Measurements from ENCODE around the gene TMBIM4.
"Not testable (repeated sequence)": the region's sequence is repeated elsewhere in the genome, so short reads cannot be mapped to it uniquely, and the experiment has no call there.

TMBIM4 gene

GRCh38 chr12:66191547-66192126 is 21.8 kb upstream of the TMBIM4 start:
- peaks cover 72 to 73% of the 10 kb centered on the region in 2 donors for H3K27me3 Mint-ChIP-seq
- DNase-seq (no peak), ATAC-seq (replicated peaks) (no peak)
- H3K27ac Mint-ChIP-seq = no peak overlapping the region
- H3K4me3 Mint-ChIP-seq = no peak overlapping the region
- peaks cover 3% of the 10 kb centered on the region in 2 donors for H3K4me1 Mint-ChIP-seq (ENCODE audit: low read depth in 2 of 2)
- H3K9me3 Mint-ChIP-seq = no peaks in the 10 kb centered on the region
- no peaks in the 10 kb centered on the region for H3K36me3 Mint-ChIP-seq (ENCODE audit: insufficient read depth)

- Mint-ChIP-seq H3K27me3 (peaks cover 70 to 74% of the 10 kb centered on the region in 2 donors), H3K36me3 (ENCODE audit: insufficient read depth) (no peaks in the 10 kb centered on the region), H3K4me3 (no peak overlapping the region), H3K4me1 (ENCODE audit: low read depth in 2 of 2) (peaks cover 3% of the 10 kb centered on the region in 2 donors), H3K27ac (no peak overlapping the region), H3K9me3 (no peaks in the 10 kb centered on the region)
- DNase-seq (no peak), ATAC-seq (replicated peaks) (no peak)
These were observed 20.9 kb upstream of the TMBIM4 start for GRCh38 chr12:66190519-66191370.

- DNase-seq (no peak), ATAC-seq (replicated peaks) (no peak)
- peaks cover 69 to 74% of the 10 kb centered on the region in 2 donors for H3K27me3 Mint-ChIP-seq
- no peak overlapping the region for H3K4me3 Mint-ChIP-seq
- no peak overlapping the region for H3K27ac Mint-ChIP-seq
- H3K9me3 Mint-ChIP-seq = peaks cover 0 to 1% of the 10 kb centered on the region in 2 donors
- peaks cover 3% of the 10 kb centered on the region in 2 donors for H3K4me1 Mint-ChIP-seq (ENCODE audit: low read depth in 2 of 2)
- H3K36me3 Mint-ChIP-seq (ENCODE audit: insufficient read depth) = no peaks in the 10 kb centered on the region
These were observed 20.1 kb upstream of the TMBIM4 start for GRCh38 chr12:66189889-66190288.

- Mint-ChIP-seq H3K9me3 (peaks cover 3 to 6% of the 10 kb centered on the region in 2 donors), H3K4me3 (no peak overlapping the region), H3K36me3 (ENCODE audit: insufficient read depth) (no peaks in the 10 kb centered on the region), H3K4me1 (ENCODE audit: low read depth in 2 of 2) (peaks cover 3% of the 10 kb centered on the region in 2 donors), H3K27me3 (peaks cover 69 to 74% of the 10 kb centered on the region in 2 donors), H3K27ac (no peak overlapping the region)
- DNase-seq = no peak
- ATAC-seq (replicated peaks) = no peak
These were observed 19.7 kb upstream of the TMBIM4 start for GRCh38 chr12:66189486-66189843.

GRCh38 chr12:66188584-66189485 is 19.0 kb upstream of the TMBIM4 start, which contains the start of gene IRAK3:
TSS of gene IRAK3 (plus strand) at chr12:66189214. CDS start at chr12:66189300, 86 bp downstream.
- Mint-ChIP-seq H3K36me3 (ENCODE audit: insufficient read depth) (no peaks in the 10 kb centered on the region), H3K27ac (no peak within 1 kb of the TSS), H3K27me3 (peaks cover 67 to 74% of the 10 kb centered on the region in 2 donors), H3K4me3 (peak within 1 kb of the TSS; percentile 60 to 65), H3K9me3 (peaks cover 3 to 10% of the 10 kb centered on the region in 2 donors), H3K4me1 (ENCODE audit: low read depth in 2 of 2) (peaks cover 3% of the 10 kb centered on the region in 2 donors)
- DNase-seq (peak; percentile 8 to 30 (median 15)), ATAC-seq (replicated peaks) (peak; percentile 75)

- peak overlapping the region; percentile 60 to 65 for H3K4me3 Mint-ChIP-seq
- H3K9me3 Mint-ChIP-seq = peaks cover 3 to 10% of the 10 kb centered on the region in 2 donors
- no peak for ATAC-seq (replicated peaks)
- peaks cover 3% of the 10 kb centered on the region in 2 donors for H3K4me1 Mint-ChIP-seq (ENCODE audit: low read depth in 2 of 2)
- DNase-seq = no peak
- H3K36me3 Mint-ChIP-seq (ENCODE audit: insufficient read depth) = no peaks in the 10 kb centered on the region
- H3K27ac Mint-ChIP-seq = no peak overlapping the region
- H3K27me3 Mint-ChIP-seq = peaks cover 72 to 75% of the 10 kb centered on the region in 2 donors
These were observed 18.0 kb upstream of the TMBIM4 start for GRCh38 chr12:66187821-66188220.

DNA sequence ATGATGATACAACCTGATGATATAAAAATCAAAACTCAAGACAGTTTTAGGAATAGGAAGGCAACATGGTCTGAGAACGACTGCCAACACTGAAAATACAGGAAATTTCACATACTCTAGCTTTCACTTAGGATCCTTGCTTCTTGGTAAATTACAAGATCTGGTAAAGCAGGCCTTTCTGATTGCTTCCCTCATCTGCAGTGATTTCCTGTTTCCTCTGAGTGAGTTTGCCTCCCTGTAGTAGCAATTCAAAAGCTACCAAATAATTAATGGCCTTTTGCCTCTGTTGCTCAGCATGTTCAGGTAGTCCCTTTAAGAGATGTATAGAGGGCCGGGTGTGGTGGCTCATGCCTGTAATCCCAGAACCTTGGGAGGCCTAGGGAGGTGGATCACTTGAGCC is 17.2 kb upstream of the TMBIM4 start:
- Mint-ChIP-seq H3K4me3 (peak overlapping the region in 1 of 2 donors; percentile 56), H3K27me3 (peaks cover 79 to 83% of the 10 kb centered on the region in 2 donors), H3K4me1 (ENCODE audit: low read depth in 2 of 2) (peaks cover 3% of the 10 kb centered on the region in 2 donors), H3K36me3 (ENCODE audit: insufficient read depth) (no peaks in the 10 kb centered on the region), H3K9me3 (peaks cover 3 to 10% of the 10 kb centered on the region in 2 donors), H3K27ac (no peak overlapping the region)
- no peak for ATAC-seq (replicated peaks)
- DNase-seq = no peak

GRCh38 chr12:66184822-66185221 is 15.0 kb upstream of the TMBIM4 start:
- H3K27me3 Mint-ChIP-seq = peaks cover 59 to 65% of the 10 kb centered on the region in 2 donors
- not testable (repeated sequence) for H3K27ac Mint-ChIP-seq; H3K4me1 Mint-ChIP-seq (ENCODE audit: low read depth in 2 of 2); H3K36me3 Mint-ChIP-seq (ENCODE audit: insufficient read depth); DNase-seq; ATAC-seq (replicated peaks); H3K9me3 Mint-ChIP-seq; H3K4me3 Mint-ChIP-seq

DNA sequence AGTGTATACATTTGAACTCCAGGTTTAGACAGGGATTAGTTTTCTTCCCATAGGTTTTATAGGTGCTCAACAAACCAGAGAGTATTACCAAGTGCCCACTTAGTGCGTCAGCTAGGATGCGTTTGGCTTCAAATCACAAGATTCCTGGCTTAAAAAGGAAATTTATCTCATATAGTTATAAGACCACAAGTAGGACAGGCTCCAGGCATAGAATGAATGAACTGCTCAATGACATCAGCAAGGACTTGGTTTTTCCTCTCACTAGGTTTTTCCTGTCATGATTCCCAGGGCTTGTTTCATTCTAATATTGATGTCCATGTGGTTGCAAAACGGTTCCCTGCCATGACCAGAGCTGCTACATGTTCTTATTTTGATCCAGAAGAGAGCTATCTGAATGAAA is 13.2 kb upstream of the TMBIM4 start:
- Mint-ChIP-seq H3K4me3 (no peak overlapping the region), H3K9me3 (peaks cover 3 to 10% of the 10 kb centered on the region in 2 donors), H3K36me3 (ENCODE audit: insufficient read depth) (no peaks in the 10 kb centered on the region), H3K27ac (no peak overlapping the region), H3K4me1 (ENCODE audit: low read depth in 2 of 2) (no peaks in the 10 kb centered on the region), H3K27me3 (peaks cover 59 to 66% of the 10 kb centered on the region in 2 donors)
- DNase-seq = no peak
- ATAC-seq (replicated peaks) = no peak

DNA sequence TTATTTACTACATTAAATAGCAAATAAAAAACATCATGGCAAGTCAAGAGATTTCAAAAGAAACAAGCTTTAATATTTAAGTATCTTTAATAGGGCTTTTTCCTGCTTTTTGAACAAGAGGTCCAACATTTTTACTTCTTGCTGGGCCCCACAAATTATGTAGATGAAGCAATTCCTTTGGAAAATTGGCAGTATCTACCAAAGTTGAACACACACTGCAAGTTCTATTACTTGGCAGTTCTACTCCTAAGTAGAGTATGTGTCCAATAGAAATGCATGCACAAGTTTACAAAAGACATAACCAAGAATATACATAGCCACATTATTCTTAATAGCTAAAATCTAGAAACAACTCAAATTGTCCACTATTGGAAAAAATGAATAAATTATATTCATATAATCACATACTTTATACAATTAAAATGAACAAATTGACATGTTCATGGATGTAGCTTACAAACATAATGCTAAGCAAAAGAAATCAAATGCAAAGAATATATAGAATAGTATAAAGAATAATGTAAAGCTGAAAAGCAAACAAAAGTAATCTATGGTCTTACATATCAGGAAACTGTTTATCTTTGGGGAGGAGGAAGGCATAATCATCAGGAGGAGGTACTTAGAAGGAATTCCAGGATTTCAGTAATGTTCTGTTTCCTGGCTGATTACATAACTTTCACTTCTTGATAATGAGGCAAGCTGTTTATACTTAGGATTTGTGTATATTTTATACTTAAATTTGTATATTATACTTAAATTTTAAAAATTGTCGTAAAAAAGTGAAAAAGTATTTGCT is 6.5 kb upstream of the TMBIM4 start:
- Mint-ChIP-seq H3K9me3 (no peaks in the 10 kb centered on the region), H3K36me3 (ENCODE audit: insufficient read depth) (no peaks in the 10 kb centered on the region)
- DNase-seq = no peak

GRCh38 chr12:66174391-66175325 is 4.9 kb upstream of the TMBIM4 start:
- peaks cover 19 to 34% of the 10 kb centered on the region in 2 donors for H3K27me3 Mint-ChIP-seq
- peaks cover 11% of the 10 kb centered on the region for H3K36me3 Mint-ChIP-seq (ENCODE audit: insufficient read depth)
- not testable (repeated sequence) for H3K4me3 Mint-ChIP-seq; H3K27ac Mint-ChIP-seq; ATAC-seq (replicated peaks); DNase-seq; H3K9me3 Mint-ChIP-seq; H3K4me1 Mint-ChIP-seq (ENCODE audit: low read depth in 2 of 2)

More for the DNA sequence above, 6.5 kb upstream of the TMBIM4 start:
- no peak overlapping the region for H3K4me3 Mint-ChIP-seq
- ATAC-seq (replicated peaks) = no peak
- H3K27me3 Mint-ChIP-seq = peaks cover 19 to 35% of the 10 kb centered on the region in 2 donors
- no peaks in the 10 kb centered on the region for H3K4me1 Mint-ChIP-seq (ENCODE audit: low read depth in 2 of 2)
- H3K27ac Mint-ChIP-seq = no peak overlapping the region

DNA sequence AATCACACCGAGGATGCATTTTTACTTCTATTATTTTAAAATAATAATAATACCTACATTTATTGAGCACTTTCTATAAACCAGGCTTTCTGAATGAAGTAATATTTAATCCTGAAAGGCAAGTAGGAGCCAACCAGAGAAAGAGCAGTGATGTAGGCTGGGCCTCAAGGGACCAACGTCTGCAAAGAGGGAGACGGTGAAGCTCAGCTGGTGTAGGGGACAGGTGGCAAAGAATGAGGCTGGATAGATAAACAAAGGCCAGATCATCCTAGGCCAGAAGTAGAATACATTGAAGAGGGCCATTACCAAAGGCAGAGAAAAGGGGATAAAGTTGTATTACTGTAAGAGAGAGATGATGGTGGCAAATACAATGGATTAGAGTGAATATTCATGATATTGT is 810 bp upstream of the TMBIM4 start:
- peaks cover 28% of the 10 kb centered on the region for H3K36me3 Mint-ChIP-seq (ENCODE audit: insufficient read depth)
- H3K27me3 Mint-ChIP-seq = peaks cover 5 to 6% of the 10 kb centered on the region in 2 donors
- H3K9me3 Mint-ChIP-seq = peaks cover 0 to 7% of the 10 kb centered on the region in 2 donors
- H3K4me3 Mint-ChIP-seq = peak overlapping the region; percentile 96 to 98
- DNase-seq (no peak), ATAC-seq (replicated peaks) (no peak)
- peak overlapping the region; percentile 98 to 99 for H3K27ac Mint-ChIP-seq
- peaks cover 25% of the 10 kb centered on the region in 2 donors for H3K4me1 Mint-ChIP-seq (ENCODE audit: low read depth in 2 of 2)
